Dermis blood vessel endothelial cell (primary cell): ENCODE data around the gene NEK9. TPM values are rescaled to one million over a fixed set of nuclear protein-coding genes. Genes with fewer than 3 reads are reported as not detected.
A peak's percentile ranks its signal among the peaks of the same experiment; 100 is the strongest.
"Not testable (repeated sequence)": the region's sequence is repeated elsewhere in the genome, so short reads cannot be mapped to it uniquely, and the experiment has no call there.

ENCODE experiments used
- DNase-seq: peaks from one replicate; pipeline ENCODE4 v3.0.0; 2010
- total RNA-seq: library from RNA; depleted of rRNA; stranded (reverse); fragments of >200 nt; gene quantifications from 2 replicates; pipeline ENCODE4 v1.2.3, GENCODE V29; 2014

Gene NEK9
- total RNA-seq, 1 donor from 2014 or later = 49.9 TPM

DNA sequence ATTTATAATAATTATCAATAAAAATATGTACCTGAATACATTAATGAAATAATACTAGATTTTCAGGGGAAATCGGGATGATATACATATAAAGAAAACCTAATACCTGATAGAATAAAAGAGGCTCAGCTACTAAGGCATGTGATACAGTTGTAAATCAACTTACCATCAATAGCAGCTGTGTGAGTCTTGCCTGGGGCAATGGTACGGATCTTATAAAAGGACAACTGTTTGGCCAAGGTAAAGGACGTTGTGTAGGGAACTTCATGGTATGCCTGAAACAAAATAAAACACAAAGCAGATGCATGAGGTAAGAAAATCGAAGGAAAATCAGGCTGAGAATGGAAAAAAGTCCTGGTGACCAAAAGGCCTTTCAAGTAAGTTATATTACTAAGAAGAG, 25.4 kb downstream of the NEK9 start:
- DNase-seq = no peak

DNA sequence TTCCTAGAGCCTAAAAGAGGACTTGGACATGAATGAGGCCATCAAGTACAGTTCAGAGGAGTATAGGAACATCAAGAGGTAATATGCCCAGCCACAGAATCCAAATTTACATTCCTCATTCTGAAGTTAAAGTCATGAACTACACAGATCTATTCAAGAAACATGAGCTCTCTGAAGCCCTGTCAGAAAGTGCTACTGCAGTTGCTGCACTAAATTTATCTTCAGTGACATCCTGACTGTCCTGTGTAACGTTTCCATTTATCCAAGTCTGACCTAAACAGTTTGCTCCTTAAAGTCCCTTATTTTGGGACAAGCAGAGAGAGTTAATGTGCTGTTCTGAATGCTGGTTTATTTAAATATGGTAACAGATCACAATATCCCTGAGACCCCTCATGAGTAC, 28.2 kb downstream of the NEK9 start:
- DNase-seq = no peak

DNA sequence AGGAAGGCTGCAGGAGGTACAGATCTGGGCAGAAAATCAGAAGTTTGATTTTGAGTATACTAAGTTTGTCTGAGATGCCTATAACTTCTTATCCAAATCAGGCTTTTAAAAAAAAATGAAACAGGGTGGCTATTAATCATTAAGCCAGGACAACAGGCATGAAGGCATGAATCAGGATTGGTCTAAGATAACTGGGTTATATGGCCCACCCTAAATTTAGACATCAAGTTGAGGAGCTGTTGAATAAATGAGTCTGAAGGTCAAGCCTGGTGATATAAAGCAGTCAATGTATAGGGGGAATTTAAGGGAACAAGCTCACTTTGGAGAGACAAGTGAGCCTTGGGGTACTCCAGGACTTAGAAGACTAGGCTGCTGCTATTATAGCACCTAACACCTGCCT, 28.6 kb downstream of the NEK9 start:
- DNase-seq = no peak

DNA sequence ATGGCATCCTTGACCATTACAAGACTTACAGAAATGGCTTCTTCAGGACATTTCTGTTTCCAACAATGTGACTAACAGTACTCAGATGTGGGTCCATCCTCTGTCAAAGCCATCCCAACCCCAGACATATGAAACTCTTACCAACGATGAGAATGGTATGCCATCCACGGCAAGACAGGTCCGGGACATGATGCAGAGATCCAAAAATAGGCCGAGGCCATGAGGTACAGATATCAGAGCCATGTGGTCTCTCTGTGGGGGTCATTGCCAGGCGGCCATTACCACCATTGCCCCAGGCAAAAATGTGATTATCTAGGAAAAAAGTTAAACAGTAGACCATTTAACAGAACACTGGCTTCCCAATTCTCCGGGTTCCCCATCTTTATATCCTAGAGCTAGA, 29.9 kb downstream of the NEK9 start:
- DNase-seq = no peak

- no peak for DNase-seq
Observed at GRCh38 chr14:75095690-75096089, 31.2 kb downstream of the NEK9 start.

GRCh38 chr14:75094896-75095295, 32.0 kb downstream of the NEK9 start:
- DNase-seq = no peak

GRCh38 chr14:75092698-75093097, 34.1 kb downstream of the NEK9 start:
- DNase-seq = no peak

DNA sequence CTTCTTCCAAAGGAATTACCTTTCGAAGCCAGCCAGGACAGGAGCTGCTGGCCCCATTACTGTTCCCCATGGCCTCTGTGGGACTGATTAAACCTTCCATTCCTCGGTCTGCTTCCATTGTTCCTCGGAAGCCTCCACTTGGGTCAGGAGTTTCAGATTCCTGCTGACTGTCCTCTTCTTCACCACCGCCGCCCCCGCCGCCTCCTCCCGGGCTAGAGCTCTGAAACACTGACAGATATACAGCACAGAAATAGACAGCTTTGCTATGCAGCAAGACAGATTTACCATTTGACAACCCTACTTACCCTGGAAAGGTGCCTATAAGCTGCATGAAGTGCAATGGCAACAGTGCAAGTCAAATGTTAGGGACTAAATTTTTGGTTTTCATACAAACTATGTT, 35.6 kb downstream of the NEK9 start:
- no peak for DNase-seq

DNA sequence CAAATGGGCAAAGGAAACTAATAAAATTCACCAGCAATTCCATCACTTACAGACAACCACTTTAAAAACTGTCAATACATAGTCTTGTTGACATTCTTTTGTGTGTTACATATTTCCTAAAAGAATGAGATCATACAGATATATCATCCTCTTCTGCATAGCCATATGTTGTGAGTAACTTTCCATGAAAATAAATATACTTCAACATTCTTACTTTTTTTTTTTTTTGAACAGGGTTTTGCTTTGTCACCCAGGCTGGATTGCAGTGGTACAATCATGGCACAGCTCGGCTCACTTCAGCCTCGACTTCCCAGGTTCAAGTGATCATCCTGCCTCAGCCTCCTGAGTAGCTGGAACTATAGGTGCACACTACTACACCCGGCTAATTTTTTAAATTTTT, 36.5 kb downstream of the NEK9 start:
- DNase-seq = peak; percentile 20

DNA sequence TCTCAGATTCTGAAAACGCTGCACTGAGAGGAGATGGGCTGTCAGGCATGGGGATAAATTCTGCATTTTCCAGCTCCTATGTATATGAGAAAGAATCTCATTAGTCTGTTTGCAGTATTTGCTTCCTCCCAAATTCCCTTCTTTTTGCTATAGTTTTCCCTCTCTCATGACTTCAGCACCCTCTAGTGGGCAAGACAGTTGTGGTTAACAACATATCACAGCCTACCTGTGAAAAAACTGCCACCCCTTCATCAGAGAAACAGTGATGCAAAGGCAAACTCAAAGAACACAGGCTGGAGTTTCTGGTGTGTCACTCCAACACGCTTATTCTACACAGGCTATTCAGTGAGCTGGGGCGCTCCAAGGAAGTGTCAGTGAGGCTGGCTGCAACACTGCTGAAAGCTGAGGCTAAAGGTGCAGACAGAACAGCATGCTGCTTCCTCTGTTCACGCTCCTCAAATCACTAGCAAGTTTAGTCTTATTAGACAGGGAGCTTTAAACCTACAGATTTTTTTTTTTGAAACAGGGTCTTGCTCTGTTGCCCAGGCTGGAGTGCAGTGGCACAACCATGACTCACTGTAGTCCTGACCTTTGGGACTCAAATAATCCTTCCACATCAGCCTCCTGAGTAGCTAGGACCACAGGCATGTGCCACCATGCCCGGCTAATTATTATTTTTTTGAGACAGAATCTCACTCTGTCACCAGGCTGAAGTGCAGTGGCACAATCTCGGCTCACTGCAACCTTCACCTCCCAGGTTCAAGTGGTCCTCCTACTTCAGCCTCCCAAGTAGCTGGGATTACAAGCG, 38.1 kb downstream of the NEK9 start:
- peak; percentile 78 for DNase-seq

GRCh38 chr14:75088153-75088552, 38.7 kb downstream of the NEK9 start:
- DNase-seq = no peak

GRCh38 chr14:75084513-75084912, 42.3 kb downstream of the NEK9 start:
- DNase-seq = peak; percentile 69

GRCh38 chr14:75083271-75083670, 43.6 kb downstream of the NEK9 start:
- no peak for DNase-seq

DNA sequence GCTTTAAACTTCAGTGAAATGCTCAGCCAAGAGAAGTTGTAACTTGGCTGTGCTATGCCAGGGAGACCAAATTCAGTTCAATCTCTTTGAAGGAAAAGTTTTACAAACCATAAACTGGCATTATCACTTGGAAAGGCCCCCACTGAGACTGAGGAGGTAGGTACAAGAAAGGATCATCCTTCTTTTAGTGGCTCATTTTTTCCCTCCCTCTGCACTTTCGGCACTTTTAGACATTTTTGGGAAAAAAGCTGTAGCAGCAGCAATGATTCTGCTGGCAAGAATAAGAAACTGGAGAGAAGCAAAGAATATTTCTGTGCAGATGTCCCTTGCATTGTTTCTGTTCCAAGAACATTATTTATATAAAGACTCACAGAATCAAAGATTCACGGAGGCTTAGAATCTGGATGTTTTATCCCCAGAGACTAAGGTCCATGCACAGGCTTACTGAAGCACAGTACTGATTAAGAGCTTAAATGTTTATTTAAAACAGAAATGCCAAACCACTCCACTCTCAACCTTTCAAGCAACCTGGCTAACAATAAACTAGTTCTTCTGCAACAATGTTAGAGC, 45.1 kb downstream of the NEK9 start:
- no peak for DNase-seq

- no peak for DNase-seq
Observed at GRCh38 chr14:75079521-75079920, 47.3 kb downstream of the NEK9 start.

DNA sequence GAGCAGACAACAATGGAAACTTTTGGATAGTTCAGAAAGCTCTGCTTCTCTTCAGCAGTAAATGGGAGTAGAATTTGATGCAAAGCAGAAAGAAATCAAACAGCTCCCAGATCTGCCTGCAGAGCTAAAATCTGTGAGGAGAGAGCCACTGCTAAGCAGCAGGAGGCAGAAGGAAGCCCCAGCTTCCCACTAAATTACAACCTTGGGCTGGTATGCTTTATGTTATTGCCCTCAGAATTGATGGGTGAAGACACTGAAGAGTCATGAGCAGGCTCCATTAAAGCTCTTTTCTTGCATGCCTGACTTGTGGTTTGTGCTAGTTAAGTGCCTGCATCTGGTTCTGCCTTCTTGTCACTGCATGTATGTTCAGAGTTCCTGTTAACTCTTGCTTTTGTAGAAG, 49.1 kb downstream of the NEK9 start:
- no peak for DNase-seq

DNA sequence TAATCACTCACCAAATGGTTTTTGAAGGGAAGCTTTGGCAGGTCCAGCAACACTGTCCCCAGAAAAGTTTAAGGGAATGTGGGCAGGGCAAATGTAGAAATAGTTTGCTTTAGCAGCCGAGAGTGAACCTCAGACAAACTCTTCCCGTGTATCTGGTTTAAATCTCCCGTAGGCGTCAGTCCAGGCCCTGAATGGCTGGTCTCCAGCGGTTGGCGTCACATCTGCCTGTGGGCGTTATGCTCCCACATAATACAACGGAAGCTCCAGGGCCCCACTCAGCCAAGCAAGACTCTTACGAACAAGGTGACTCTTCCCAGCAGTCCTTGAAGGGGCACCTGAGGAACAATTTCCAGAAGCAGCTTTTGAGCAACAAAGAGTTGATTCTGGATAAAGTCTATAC, 56.5 kb downstream of the NEK9 start:
- no peak for DNase-seq

GRCh38 chr14:75069811-75070145, 57.1 kb downstream of the NEK9 start:
- DNase-seq = no peak

GRCh38 chr14:75069121-75069810, 57.6 kb downstream of the NEK9 start, which contains the start of gene ZC2HC1C:
TSS of gene ZC2HC1C (plus strand) at chr14:75069641. CDS start at chr14:75070574, 933 bp downstream.
- peak; percentile 94 for DNase-seq

- no peak for DNase-seq
Observed at GRCh38 chr14:75068294-75069120, 58.3 kb downstream of the NEK9 start.

- DNase-seq = not testable (repeated sequence)
Observed at GRCh38 chr14:75067765-75068164, 59.1 kb downstream of the NEK9 start.

GRCh38 chr14:75067212-75067611, 59.6 kb downstream of the NEK9 start:
- no peak for DNase-seq

DNA sequence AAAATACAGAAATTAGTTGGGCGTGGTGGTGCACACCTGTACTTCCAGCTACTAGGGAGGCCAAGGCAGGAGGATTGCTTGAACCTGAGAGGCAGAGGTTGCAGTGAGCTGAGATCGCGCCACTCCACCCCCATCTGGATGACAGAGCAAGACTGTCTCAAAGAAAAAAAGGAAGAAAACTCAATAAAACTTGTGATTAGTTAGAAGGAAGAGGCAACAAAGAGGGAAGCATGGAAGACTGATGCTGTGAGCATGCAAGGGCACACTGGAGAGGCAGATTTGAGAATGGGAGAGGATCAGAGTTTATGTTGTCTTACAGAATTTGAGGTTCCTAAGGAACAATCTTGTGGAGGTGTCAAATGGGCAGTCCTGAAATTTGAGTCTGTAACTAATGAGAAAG, 60.2 kb downstream of the NEK9 start:
- no peak for DNase-seq
